ENCODE measurements around the gene GMPS. TPM values are rescaled to one million over a fixed set of nuclear protein-coding genes. Genes with fewer than 3 reads are reported as not detected.

GMPS gene
- total and polyA plus RNA-seq, 2 of the 13 experiments (the other 11 are each of a cell fraction or from before 2014, with no cell fraction given), result 29.6 to 85.5 TPM

DNA sequence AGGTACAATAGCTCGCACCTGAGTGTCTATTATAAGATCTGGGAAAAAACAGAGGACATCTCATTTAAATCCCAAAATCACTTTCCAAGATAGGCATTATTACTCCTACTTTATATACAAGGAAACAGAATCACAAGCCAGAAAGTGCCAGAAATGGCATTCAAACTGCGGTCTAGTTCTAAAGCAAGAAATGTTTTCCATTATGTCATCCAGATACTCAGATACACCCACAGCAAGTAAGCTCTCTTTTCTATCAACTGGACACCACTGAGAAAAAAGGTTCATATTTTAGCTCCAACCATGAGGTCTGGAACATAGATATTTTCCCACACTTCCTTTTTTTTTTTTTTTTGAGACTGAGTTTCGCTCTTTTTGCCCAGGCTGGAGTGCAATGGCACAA, 24.3 kb upstream of the GMPS start:
- FAIRE-seq (no peak), DNase-seq (ENCODE audit: low spot score) (no peak), ATAC-seq (no peak)
- TF ChIP-seq MIXL1 (CRISPR knock-in tag; IDR thresholded peaks at IDR 0.05) (no peak), DZIP1 (CRISPR knock-in tag; IDR thresholded peaks at IDR 0.05) (no peak), FOXO1 (CRISPR knock-in tag; IDR thresholded peaks at IDR 0.05) (no peak), YY1 (IDR thresholded peaks at IDR 0.05; ENCODE audit: insufficient read depth, insufficient replicate concordance, low read depth, low read length) (no peak), ZBTB26 (CRISPR knock-in tag; IDR thresholded peaks at IDR 0.05; ENCODE audit: borderline replicate concordance) (no peak), SNRNP70 (IDR thresholded peaks at IDR 0.05; ENCODE audit: low read depth, low read length) (no peak), ZNF274 (CRISPR knock-in tag; IDR thresholded peaks at IDR 0.05) (no peak), HOXA5 (CRISPR knock-in tag; IDR thresholded peaks at IDR 0.05) (no peak), ZBTB10 (CRISPR knock-in tag; IDR thresholded peaks at IDR 0.05; ENCODE audit: borderline replicate concordance) (no peak), KMT2A (CRISPR knock-in tag; IDR thresholded peaks at IDR 0.05) (no peak)
- TF ChIP-seq, protein P1, sequence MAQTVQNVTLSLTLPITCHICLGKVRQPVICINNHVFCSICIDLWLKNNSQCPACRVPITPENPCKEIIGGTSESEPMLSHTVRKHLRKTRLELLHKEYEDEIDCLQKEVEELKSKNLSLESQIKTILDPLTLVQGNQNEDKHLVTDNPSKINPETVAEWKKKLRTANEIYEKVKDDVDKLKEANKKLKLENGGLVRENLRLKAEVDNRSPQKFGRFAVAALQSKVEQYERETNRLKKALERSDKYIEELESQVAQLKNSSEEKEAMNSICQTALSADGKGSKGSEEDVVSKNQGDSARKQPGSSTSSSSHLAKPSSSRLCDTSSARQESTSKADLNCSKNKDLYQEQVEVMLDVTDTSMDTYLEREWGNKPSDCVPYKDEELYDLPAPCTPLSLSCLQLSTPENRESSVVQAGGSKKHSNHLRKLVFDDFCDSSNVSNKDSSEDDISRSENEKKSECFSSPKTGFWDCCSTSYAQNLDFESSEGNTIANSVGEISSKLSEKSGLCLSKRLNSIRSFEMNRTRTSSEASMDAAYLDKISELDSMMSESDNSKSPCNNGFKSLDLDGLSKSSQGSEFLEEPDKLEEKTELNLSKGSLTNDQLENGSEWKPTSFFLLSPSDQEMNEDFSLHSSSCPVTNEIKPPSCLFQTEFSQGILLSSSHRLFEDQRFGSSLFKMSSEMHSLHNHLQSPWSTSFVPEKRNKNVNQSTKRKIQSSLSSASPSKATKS (CRISPR knock-in tag; IDR thresholded peaks at IDR 0.05), result no peak
- Histone ChIP-seq H3K4me2 (ENCODE audit: low read depth, low read length) (no peak overlapping the region), H3K36me3 (replicated peaks in 1 of 2; ENCODE audit: control insufficient read depth in 1 of 2, insufficient read depth in 2 of 2, low read length in 2 of 2) (no peaks in the 10 kb centered on the region; a peak in 2 of 5 replicates), H3K9me3 (ENCODE audit: low read length) (no peaks in the 10 kb centered on the region), H3K27me3 (ENCODE audit: control insufficient read depth in 1 of 2, insufficient read depth in 2 of 2, low read length in 2 of 2) (no peaks in the 10 kb centered on the region), H3K9ac (ENCODE audit: insufficient read depth, low read depth, low read length) (no peak overlapping the region), H3K4me3 (replicated peaks in 1 of 3; ENCODE audit: insufficient read depth in 1 of 3, low read depth in 2 of 3, low read length in 3 of 3) (no peak overlapping the region), H2AFZ (ENCODE audit: low read length) (no peak overlapping the region), H4K20me1 (ENCODE audit: insufficient read depth, low read length) (no peaks in the 10 kb centered on the region), H3K79me2 (ENCODE audit: insufficient read depth, low read length) (peaks cover 29% of the 10 kb centered on the region), H3K27ac (ENCODE audit: extremely low read length, insufficient read depth, low read length) (no peak overlapping the region), H3K4me1 (ENCODE audit: insufficient read depth, low read length) (peaks cover 41% of the 10 kb centered on the region)
- WGBS (ENCODE audit: low lambda C conversion rate), result 96% methylated on average over 3 of the region's 3 CpGs
- CTCF ChIA-PET (ENCODE audit: low intra/inter-chr PET ratio, low total read pairs), result no interaction called here
- intact Hi-C loops (cut with micrococcal nuclease; ENCODE audit: unreplicated experiment) (no loop called here), in situ Hi-C loops (cut with HindIII; ENCODE audit: extremely low pct_ligation_motif_present, low pct_unique_long_range_greater_than_20kb) (no loop called here)
- BruUV-seq (replicated peaks), result no TSS peak
- POLR2A ChIA-PET, result no interaction called here
